ENCODE measurements around the gene DIP2C. TPM values are rescaled to one million over a fixed set of nuclear protein-coding genes. Genes with fewer than 3 reads are reported as not detected.

Gene DIP2C
- total RNA-seq, 4 donors from 2014 or later: 2.4 to 14.9 (median 6.1) TPM

DNA sequence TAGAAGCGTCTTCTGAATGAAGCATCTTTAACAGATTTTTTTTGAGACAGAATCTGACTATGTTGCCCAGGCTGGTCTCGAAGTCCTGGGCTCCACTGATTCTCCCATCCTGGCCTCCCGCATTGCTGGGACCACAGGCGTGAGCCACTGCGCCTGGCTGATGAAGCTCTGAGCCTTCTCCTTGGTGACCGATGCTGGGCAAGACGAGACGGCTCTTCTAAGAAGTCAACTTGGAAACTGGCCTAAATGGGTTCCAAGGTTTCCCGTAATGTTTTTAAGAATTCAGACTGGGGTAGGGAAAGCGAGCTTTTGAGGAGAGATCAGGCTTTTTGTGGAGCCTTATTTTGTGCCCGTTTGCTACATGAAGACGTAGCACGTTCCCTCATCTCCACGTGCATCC is 329.7 kb downstream of the DIP2C start:
- H3K9me3 ChIP-seq: no peaks in the 10 kb centered on the region
- 84 to 95% methylated on average over 7 to 11 of the region's 14 CpGs for WGBS, 2 donors
- H3K27me3 ChIP-seq: no peaks in the 10 kb centered on the region
- H3K4me3 ChIP-seq: no peak overlapping the region
- no peaks in the 10 kb centered on the region for H3K4me1 ChIP-seq
- no peak for DNase-seq
- no peak overlapping the region for H3K27ac ChIP-seq
- intact Hi-C loops (cut with DNase I): no loop called here
- TF ChIP-seq POLR2A (IDR thresholded peaks at IDR 0.05): no peak
- TF ChIP-seq, protein P1, sequence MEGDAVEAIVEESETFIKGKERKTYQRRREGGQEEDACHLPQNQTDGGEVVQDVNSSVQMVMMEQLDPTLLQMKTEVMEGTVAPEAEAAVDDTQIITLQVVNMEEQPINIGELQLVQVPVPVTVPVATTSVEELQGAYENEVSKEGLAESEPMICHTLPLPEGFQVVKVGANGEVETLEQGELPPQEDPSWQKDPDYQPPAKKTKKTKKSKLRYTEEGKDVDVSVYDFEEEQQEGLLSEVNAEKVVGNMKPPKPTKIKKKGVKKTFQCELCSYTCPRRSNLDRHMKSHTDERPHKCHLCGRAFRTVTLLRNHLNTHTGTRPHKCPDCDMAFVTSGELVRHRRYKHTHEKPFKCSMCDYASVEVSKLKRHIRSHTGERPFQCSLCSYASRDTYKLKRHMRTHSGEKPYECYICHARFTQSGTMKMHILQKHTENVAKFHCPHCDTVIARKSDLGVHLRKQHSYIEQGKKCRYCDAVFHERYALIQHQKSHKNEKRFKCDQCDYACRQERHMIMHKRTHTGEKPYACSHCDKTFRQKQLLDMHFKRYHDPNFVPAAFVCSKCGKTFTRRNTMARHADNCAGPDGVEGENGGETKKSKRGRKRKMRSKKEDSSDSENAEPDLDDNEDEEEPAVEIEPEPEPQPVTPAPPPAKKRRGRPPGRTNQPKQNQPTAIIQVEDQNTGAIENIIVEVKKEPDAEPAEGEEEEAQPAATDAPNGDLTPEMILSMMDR (IDR thresholded peaks at IDR 0.05): no peak
- peaks cover 5 to 92% (median 11%) of the 10 kb centered on the region in 3 donors for H3K36me3 ChIP-seq

DNA sequence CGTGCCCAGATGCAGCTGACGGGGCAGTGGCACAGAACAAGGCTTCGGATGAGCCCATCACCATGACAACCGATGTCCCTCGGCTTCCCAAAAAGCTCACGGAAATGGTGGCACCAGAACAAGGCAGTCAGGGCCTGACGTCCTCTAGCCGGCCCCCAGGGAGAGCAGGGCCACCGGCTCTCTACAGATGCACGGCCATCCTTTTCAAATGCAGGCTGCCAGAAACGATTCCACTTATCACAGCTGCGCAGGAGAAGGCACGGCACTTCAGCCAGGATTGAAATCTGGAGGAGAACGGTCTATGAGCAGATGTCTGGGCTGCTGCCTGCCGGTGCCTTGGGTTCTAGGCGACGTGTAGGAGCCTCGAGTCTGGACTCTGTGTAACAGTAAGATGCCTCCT is 330.4 kb downstream of the DIP2C start:
- no peak overlapping the region for H3K27ac ChIP-seq
- intact Hi-C loops (cut with DNase I): no loop called here
- TF ChIP-seq POLR2A (IDR thresholded peaks at IDR 0.05): no peak
- TF ChIP-seq, protein P1 (IDR thresholded peaks at IDR 0.05): no peak
- 90 to 91% methylated on average over 9 to 14 of the region's 18 CpGs for WGBS, 2 donors
- peaks cover 5 to 92% (median 11%) of the 10 kb centered on the region in 3 donors for H3K36me3 ChIP-seq
- H3K9me3 ChIP-seq: no peaks in the 10 kb centered on the region
- DNase-seq: no peak
- no peak overlapping the region for H3K4me3 ChIP-seq
- H3K27me3 ChIP-seq: no peaks in the 10 kb centered on the region
- H3K4me1 ChIP-seq: no peaks in the 10 kb centered on the region

DNA sequence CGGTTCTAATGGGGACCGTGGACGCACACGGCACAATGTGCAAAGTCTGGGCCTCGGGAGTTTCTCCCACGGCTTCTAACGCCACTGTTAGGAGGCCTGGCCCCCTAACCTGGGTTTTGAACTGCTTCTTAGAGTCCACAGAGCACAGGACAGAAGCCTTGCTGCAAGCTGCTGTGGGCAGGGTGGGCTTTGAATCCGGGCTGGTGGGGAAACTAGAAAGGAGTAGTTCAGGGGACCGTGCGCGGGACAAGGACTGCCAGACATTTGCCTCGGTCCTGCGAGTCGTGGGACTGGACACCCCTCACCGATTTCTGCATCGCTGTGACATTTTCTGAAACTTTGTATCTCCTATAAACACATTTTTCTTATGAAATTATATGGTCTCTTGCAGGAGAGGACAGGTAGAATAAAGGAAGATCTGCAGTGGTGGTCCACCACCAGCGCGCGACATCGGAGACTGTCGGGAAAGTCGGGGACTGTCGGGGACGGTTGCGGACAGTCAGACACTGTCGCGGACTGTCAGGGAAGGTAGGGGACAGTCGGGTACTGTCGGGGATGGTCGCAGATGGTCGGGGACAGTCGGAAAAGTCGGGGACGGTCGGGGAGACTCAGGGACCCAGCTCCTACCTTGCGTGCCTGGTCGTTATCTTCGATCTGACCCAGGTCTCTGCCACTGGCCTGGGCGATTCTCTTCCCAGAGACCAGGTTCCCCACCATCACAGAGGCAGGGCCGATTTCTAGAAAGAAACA is 332.1 kb downstream of the DIP2C start:
- Histone ChIP-seq H3K36me3 (peaks cover 4 to 89% (median 5%) of the 10 kb centered on the region in 3 donors), H3K4me1 (no peaks in the 10 kb centered on the region), H3K27ac (no peak overlapping the region), H3K9me3 (no peaks in the 10 kb centered on the region), H3K4me3 (no peak overlapping the region), H3K27me3 (no peaks in the 10 kb centered on the region)
- DNase-seq: no peak
- intact Hi-C loops (cut with DNase I): no loop called here
- TF ChIP-seq, protein P1 (IDR thresholded peaks at IDR 0.05): no peak
- TF ChIP-seq POLR2A (IDR thresholded peaks at IDR 0.05): no peak
- 92 to 94% methylated on average over 39 to 40 of the region's 40 CpGs for WGBS, 2 donors

DNA sequence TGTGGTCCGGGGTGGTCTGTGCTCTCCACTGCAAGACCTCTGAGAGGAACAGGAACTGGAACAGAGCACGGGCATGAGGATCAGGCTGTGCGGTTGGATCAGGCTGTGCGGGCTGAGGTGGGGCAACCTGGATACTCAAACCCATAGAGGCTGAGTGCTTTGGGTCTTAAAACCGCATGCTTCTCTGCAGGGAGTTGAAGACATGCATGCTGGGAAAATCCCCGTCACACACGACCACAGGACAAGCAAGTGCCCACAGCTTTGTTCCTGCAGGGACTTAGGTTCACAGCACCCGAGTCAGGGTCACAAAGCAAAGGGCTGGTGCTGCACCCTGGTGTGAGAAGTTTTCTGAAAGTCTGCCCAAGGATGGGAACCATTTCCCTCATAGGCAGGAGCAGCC is 333.0 kb downstream of the DIP2C start:
- peaks cover 0 to 89% (median 5%) of the 10 kb centered on the region in 3 donors for H3K36me3 ChIP-seq
- H3K9me3 ChIP-seq: no peaks in the 10 kb centered on the region
- no peak overlapping the region for H3K27ac ChIP-seq
- TF ChIP-seq POLR2A (IDR thresholded peaks at IDR 0.05): no peak
- TF ChIP-seq, protein P1 (IDR thresholded peaks at IDR 0.05): no peak
- no peaks in the 10 kb centered on the region for H3K4me1 ChIP-seq
- no peak for DNase-seq
- H3K4me3 ChIP-seq: no peak overlapping the region
- 77 to 82% methylated on average over 7 to 8 of the region's 8 CpGs for WGBS, 2 donors
- intact Hi-C loops (cut with DNase I): no loop called here
- no peaks in the 10 kb centered on the region for H3K27me3 ChIP-seq

DNA sequence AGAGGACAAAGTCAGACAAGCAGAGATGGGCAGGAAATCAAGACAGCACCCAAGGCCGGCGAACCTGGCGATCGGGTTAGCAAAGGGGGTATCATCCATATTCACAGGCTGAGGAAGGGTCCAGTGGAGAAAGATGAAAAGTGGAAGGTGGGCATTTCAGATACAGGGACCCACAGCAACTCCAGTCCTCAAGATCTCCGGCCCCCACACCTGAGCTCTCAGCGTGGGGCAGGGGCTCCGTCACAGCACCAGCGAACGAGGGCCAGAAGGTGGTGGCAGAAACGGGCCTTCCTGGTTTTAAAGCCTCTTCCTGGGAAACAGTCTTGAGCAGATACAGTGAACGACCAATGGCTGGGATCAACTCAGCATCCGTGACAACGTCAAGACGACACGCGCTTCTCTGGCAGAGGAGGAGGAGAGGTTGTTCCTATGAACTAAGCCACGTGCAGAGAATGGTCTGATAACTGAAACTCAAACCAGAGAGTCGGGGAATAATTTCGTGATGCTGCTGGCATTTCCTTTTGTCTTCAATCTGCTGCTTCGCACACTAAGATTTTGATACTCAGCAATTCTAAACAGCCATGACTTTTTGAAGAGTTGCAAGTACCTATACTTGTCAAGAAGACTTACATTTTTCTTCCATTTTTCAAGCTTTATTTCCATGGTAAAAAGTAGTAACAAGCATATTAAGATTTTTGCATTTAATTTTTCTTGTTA is 334.4 kb downstream of the DIP2C start:
- TF ChIP-seq, protein P1 (IDR thresholded peaks at IDR 0.05): no peak
- TF ChIP-seq POLR2A (IDR thresholded peaks at IDR 0.05): no peak
- Histone ChIP-seq H3K9me3 (no peaks in the 10 kb centered on the region), H3K27me3 (no peaks in the 10 kb centered on the region), H3K27ac (no peak overlapping the region), H3K4me3 (no peak overlapping the region), H3K36me3 (peaks cover 0 to 82% (median 5%) of the 10 kb centered on the region in 3 donors), H3K4me1 (no peaks in the 10 kb centered on the region)
- intact Hi-C loops (cut with DNase I): no loop called here
- WGBS, 2 donors: 85 to 88% methylated on average over 16 to 20 of the region's 20 CpGs
- DNase-seq: no peak
